ENCODE results near the gene RXRA. TPM values are rescaled to one million over a fixed set of nuclear protein-coding genes. Genes with fewer than 3 reads are reported as not detected.

Gene RXRA
- total RNA-seq, 1 donor from 2014 or later = 83.3 TPM

DNA sequence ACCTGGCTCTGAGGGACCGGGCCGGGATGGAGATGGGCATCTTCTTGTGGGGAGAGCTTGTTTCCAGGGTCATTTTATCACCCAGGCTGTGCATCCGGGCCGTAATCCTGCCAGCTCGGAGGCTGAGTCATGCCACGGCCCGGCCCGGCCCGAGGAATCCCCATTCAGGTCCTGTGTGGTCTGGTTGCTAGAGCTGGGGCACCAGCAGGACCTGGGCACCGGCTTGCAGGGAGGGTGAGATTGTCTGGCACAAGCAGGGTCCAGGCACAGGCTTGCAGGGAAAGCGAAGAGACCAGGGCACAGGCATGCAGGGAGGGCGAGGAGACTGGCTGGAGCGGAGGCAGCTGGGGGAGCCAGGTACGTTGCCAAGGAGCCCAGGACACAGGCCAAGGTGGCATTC lies 106.8 kb downstream of the RXRA start:
- peaks cover 13% of the 10 kb centered on the region for H3K27me3 Mint-ChIP-seq (ENCODE audit: unreplicated experiment)
- H3K4me3 Mint-ChIP-seq (ENCODE audit: unreplicated experiment) = peak overlapping the region; percentile 37
- H3K9me3 Mint-ChIP-seq (ENCODE audit: unreplicated experiment) = no peaks in the 10 kb centered on the region
- peaks cover 16% of the 10 kb centered on the region for H3K36me3 Mint-ChIP-seq (ENCODE audit: low read depth, unreplicated experiment)
- no peak for DNase-seq (ENCODE audit: low spot score)
- TF ChIP-seq, protein P1, sequence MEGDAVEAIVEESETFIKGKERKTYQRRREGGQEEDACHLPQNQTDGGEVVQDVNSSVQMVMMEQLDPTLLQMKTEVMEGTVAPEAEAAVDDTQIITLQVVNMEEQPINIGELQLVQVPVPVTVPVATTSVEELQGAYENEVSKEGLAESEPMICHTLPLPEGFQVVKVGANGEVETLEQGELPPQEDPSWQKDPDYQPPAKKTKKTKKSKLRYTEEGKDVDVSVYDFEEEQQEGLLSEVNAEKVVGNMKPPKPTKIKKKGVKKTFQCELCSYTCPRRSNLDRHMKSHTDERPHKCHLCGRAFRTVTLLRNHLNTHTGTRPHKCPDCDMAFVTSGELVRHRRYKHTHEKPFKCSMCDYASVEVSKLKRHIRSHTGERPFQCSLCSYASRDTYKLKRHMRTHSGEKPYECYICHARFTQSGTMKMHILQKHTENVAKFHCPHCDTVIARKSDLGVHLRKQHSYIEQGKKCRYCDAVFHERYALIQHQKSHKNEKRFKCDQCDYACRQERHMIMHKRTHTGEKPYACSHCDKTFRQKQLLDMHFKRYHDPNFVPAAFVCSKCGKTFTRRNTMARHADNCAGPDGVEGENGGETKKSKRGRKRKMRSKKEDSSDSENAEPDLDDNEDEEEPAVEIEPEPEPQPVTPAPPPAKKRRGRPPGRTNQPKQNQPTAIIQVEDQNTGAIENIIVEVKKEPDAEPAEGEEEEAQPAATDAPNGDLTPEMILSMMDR (IDR thresholded peaks at IDR 0.05; ENCODE audit: unreplicated experiment) = no peak
- H3K27ac Mint-ChIP-seq (ENCODE audit: unreplicated experiment) = no peak overlapping the region
- H3K4me1 Mint-ChIP-seq (ENCODE audit: unreplicated experiment) = no peaks in the 10 kb centered on the region

DNA sequence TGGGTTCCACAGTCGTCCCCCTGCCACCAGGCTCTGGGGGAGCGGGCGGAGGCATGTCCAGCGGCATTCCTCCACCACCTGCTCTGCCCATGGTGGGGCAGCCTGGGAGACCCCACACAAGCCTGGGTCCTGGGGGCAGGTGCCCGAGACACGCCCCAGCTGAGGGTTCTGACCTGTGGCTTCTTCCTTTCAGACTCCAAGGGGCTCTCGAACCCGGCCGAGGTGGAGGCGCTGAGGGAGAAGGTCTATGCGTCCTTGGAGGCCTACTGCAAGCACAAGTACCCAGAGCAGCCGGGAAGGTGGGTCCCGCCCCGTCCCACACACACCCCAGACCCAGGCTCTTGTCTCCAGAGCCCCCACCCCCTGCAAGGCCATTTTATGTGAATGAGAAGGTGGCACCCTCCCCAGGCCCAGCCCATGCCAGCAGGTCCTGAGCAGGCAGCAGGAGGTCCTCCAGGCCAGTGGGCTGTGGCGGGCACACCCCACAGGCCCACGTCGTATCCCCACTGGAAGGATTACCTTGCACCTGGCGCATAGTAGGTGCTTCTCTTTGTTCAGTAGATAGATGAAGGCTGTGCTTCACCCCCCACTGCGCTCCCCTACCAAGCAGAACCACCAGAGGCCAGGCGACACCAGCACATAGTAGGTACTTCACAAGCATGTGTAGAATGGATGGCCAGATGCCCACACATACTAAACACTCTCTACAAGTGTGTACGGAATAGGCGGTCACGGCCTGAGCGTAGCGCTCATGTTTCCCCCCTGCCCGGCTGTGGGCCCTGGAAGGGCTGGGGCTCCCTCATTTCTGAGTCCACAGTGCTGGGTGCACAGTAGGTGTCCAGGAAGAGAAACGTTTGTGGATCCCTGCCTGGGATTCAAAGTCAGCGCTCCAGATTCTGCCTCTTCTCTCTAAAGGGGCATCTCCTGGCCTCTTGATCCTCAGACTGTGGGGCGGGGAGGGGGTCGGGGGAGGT lies 107.9 kb downstream of the RXRA start:
- Mint-ChIP-seq H3K27ac (ENCODE audit: unreplicated experiment) (no peak overlapping the region), H3K27me3 (ENCODE audit: unreplicated experiment) (peaks cover 13% of the 10 kb centered on the region), H3K4me1 (ENCODE audit: unreplicated experiment) (no peaks in the 10 kb centered on the region), H3K4me3 (ENCODE audit: unreplicated experiment) (no peak overlapping the region), H3K9me3 (ENCODE audit: unreplicated experiment) (no peaks in the 10 kb centered on the region), H3K36me3 (ENCODE audit: low read depth, unreplicated experiment) (peaks cover 16% of the 10 kb centered on the region)
- TF ChIP-seq, protein P1 (IDR thresholded peaks at IDR 0.05; ENCODE audit: unreplicated experiment) = no peak
- no peak for DNase-seq (ENCODE audit: low spot score)

DNA sequence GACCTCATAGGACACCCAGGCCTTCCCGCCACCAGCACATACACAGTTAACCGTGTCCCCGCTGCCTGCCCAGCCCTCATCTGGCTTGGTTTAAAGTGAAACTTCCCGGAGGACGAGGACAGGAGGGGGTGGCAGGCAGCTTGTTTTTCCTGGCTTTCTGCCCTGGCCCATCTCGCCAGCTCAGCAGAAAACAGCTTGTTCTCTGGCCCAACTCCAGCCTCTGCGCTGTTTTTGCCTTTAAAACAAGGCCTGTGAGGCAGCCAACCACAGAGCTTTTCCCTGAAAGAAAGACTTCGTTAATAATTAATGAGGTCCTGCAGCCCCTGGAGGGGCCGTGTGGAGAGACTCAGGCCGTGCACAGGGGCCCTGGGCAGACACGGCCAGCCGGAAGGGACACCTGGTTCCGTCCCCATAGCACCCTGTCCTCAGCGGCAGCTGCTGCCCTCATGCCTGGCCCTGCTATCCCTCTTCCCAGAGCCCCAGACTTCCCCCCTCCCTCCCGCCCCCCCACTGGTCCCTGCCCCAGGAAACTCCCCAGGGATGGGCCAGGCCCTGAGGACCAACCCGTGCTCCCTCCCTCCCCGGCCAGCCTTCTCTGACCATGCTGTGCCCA lies 108.7 kb downstream of the RXRA start:
- H3K4me1 Mint-ChIP-seq (ENCODE audit: unreplicated experiment) = no peaks in the 10 kb centered on the region
- TF ChIP-seq, protein P1 (IDR thresholded peaks at IDR 0.05; ENCODE audit: unreplicated experiment) = no peak
- H3K4me3 Mint-ChIP-seq (ENCODE audit: unreplicated experiment) = no peak overlapping the region
- no peak overlapping the region for H3K27ac Mint-ChIP-seq (ENCODE audit: unreplicated experiment)
- DNase-seq (ENCODE audit: low spot score) = no peak
- no peaks in the 10 kb centered on the region for H3K9me3 Mint-ChIP-seq (ENCODE audit: unreplicated experiment)
- peaks cover 12% of the 10 kb centered on the region for H3K36me3 Mint-ChIP-seq (ENCODE audit: low read depth, unreplicated experiment)
- peaks cover 16% of the 10 kb centered on the region for H3K27me3 Mint-ChIP-seq (ENCODE audit: unreplicated experiment)

DNA sequence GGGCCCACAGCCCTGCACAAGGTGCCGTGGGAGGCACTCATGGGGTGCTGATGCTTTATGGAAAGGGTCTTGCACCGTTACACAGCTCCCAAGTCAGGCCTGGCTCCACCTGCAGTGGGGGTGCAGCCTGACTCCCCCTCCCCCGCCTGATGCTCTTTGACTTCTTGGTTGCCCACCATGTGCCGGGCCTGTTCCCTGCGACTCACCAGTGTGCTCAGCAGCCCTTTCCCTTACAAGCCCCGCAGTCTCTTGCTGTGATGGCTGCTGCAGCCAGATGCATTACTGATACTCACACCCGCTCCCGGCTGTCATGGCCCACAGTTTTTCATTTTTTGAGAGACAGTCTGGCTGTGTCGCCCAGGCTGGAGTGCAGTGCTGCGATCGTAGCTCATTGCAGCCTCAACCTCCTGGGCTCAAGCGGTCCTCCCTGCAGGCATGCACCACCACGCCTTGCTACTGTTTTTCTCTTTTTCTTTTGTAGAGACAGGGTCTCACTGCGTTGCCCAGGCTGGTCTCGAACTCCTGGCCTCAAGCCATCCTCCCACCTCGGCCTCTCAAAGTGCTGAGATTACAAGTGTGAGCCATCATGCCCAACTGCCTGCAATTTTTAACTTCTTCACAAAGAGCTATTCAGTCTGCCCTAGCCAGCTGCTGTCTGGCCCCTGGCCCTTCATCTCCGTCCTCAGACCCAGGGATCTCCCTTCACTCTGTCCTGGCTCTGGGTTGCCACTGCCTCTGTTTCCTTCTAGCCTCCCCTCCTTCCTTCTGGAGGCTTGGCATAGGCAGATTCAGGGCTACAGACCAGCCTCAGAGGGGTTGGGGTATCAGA lies 109.5 kb downstream of the RXRA start:
- TF ChIP-seq, protein P1 (IDR thresholded peaks at IDR 0.05; ENCODE audit: unreplicated experiment) = no peak
- H3K27ac Mint-ChIP-seq (ENCODE audit: unreplicated experiment) = peak overlapping the region; percentile 18
- peaks cover 12% of the 10 kb centered on the region for H3K36me3 Mint-ChIP-seq (ENCODE audit: low read depth, unreplicated experiment)
- no peaks in the 10 kb centered on the region for H3K9me3 Mint-ChIP-seq (ENCODE audit: unreplicated experiment)
- DNase-seq (ENCODE audit: low spot score) = no peak
- peak overlapping the region; percentile 74 for H3K4me3 Mint-ChIP-seq (ENCODE audit: unreplicated experiment)
- H3K27me3 Mint-ChIP-seq (ENCODE audit: unreplicated experiment) = peaks cover 16% of the 10 kb centered on the region
- no peaks in the 10 kb centered on the region for H3K4me1 Mint-ChIP-seq (ENCODE audit: unreplicated experiment)
